WERI-Rb-1 (cell line): ENCODE results near the gene CNOT6.

ENCODE experiments used
- DNase-seq: peaks from one replicate; pipeline ENCODE4 v3.0.0-alpha.2; 2020
- H3K27ac ChIP-seq: fragments of 250-450 bp; sonication (Bioruptor Pico); 2 replicates; pipeline ENCODE4 v1.5.1; 2020; ENCODE audit warnings: mild to moderate bottlenecking, moderate library complexity
- H3K27me3 ChIP-seq: fragments of 250-450 bp; sonication (Bioruptor Pico); 2 replicates; pipeline ENCODE4 v1.5.1; 2021; ENCODE audit warnings: mild to moderate bottlenecking, low read depth, moderate library complexity; ENCODE audit not compliant: insufficient read depth, severe bottlenecking
- H3K36me3 ChIP-seq: fragments of 250-450 bp; sonication (Bioruptor Pico); 2 replicates; pipeline ENCODE4 v1.5.1; 2020; ENCODE audit warnings: mild to moderate bottlenecking, moderate library complexity
- H3K4me3 ChIP-seq: 2 replicates; pipeline ENCODE4 v1.5.1; 2011; ENCODE audit warnings: low read depth, mild to moderate bottlenecking, control low read depth, low read length
- H3K9me3 ChIP-seq: fragments of 250-450 bp; sonication (Bioruptor Pico); 2 replicates; pipeline ENCODE4 v1.5.1; 2021; ENCODE audit warnings: mild to moderate bottlenecking, moderate library complexity; ENCODE audit not compliant: severe bottlenecking
- CTCF ChIP-seq: IDR thresholded peaks from 2 replicates; pipeline ENCODE4 v1.5.1; 2011; ENCODE audit warnings: low read depth, mild to moderate bottlenecking, control low read depth, inconsistent platforms, low read length

Gene CNOT6

GRCh38 chr5:180583738-180584137 is 89.6 kb downstream of the CNOT6 start:
- Histone ChIP-seq H3K27ac (no peak overlapping the region), H3K4me3 (no peak overlapping the region), H3K9me3 (no peaks in the 10 kb centered on the region), H3K27me3 (no peaks in the 10 kb centered on the region), H3K36me3 (no peaks in the 10 kb centered on the region)
- no peak for DNase-seq
- no peak for TF ChIP-seq CTCF

GRCh38 chr5:180586204-180586603 is 92.0 kb downstream of the CNOT6 start:
- no peak overlapping the region for H3K4me3 ChIP-seq
- TF ChIP-seq CTCF = no peak
- H3K27ac ChIP-seq = no peak overlapping the region
- DNase-seq = no peak
- H3K27me3 ChIP-seq = peaks cover 13% of the 10 kb centered on the region
- no peaks in the 10 kb centered on the region for H3K36me3 ChIP-seq
- no peaks in the 10 kb centered on the region for H3K9me3 ChIP-seq

- no peak for DNase-seq
- Histone ChIP-seq H3K27ac (no peak overlapping the region), H3K9me3 (no peaks in the 10 kb centered on the region), H3K4me3 (no peak overlapping the region), H3K27me3 (peaks cover 13% of the 10 kb centered on the region), H3K36me3 (no peaks in the 10 kb centered on the region)
- TF ChIP-seq CTCF = no peak
Observed at GRCh38 chr5:180586870-180587269, 92.7 kb downstream of the CNOT6 start.

- Histone ChIP-seq H3K36me3 (no peaks in the 10 kb centered on the region), H3K9me3 (no peaks in the 10 kb centered on the region), H3K4me3 (peak overlapping the region; percentile 43), H3K27ac (no peak overlapping the region), H3K27me3 (peaks cover 13% of the 10 kb centered on the region)
- TF ChIP-seq CTCF = no peak
- DNase-seq = no peak
Observed at GRCh38 chr5:180589771-180590542, 95.8 kb downstream of the CNOT6 start.

- no peak for DNase-seq
- H3K9me3 ChIP-seq = no peaks in the 10 kb centered on the region
- peak overlapping the region; percentile 43 for H3K4me3 ChIP-seq
- H3K27ac ChIP-seq = no peak overlapping the region
- no peak for TF ChIP-seq CTCF
- no peaks in the 10 kb centered on the region for H3K36me3 ChIP-seq
- H3K27me3 ChIP-seq = peaks cover 13% of the 10 kb centered on the region
Observed at GRCh38 chr5:180590543-180591310, 96.5 kb downstream of the CNOT6 start.
